ENCODE results near the gene SOWAHA.

Gene SOWAHA

DNA sequence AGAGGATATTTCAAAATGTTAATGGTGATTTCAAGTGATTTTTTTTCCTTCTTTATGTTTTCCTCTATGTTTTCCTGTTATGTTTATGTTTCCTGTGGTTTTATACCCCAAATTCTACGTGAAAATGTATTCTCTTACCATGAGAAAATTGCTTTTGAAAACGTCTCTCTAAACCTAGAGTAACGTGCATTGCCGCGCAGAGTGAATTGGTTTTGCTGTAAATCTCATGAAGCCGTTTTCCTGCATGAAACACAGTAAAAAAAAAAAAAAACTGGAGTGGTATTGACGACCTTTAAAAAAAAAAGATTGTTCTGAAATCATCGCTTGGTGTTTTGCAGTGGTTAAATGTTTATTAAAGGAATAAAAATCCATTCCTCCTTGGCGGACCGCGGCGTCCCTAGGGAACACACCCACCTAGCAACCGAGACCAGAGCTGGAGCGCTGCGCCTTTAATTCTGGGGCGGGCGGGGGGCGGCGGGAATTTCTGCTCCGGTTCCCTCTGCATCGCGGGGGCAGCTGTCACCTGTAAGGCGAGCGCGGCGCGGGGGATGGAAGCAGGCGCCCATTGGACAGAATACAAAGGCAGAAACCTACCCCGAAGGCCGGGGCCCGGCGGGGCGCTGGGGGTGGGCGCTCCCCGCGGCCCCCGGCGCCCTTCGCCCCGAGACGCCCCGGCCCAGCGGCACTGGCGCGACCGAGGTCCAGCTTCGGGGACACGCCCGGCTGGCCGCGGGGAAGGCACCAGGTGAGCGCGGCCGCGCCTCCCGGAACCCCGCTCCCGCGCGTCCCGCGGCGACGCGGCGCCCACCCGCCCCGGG, at the start of gene SOWAHA:
SOWAHA (plus strand) TSS at position 522 of the 818 bp plus-strand sequence. CDS start 320 bp downstream, outside the sequence.
- no peak for DNase-seq

DNA sequence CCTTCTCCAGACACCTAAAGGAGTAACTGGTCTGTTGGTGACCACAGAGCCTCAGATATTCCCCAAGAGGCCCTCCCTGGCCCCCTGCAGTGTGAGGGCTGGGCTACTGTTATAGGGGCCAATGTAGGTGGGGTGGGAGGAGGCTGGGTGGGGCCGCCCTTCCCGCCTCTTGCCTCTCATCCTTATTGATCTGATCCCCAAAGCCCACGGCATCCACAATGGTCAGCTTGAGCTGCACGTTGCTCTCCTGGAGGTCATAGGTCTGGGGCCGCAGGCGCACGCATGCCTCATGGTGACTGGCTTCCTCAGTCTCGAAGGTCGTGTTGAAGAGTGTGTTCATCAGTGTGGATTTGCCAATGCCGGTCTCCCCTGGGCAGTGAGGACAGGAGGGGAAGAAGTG, 49.1 kb upstream of the SOWAHA start:
- no peak for DNase-seq

DNA sequence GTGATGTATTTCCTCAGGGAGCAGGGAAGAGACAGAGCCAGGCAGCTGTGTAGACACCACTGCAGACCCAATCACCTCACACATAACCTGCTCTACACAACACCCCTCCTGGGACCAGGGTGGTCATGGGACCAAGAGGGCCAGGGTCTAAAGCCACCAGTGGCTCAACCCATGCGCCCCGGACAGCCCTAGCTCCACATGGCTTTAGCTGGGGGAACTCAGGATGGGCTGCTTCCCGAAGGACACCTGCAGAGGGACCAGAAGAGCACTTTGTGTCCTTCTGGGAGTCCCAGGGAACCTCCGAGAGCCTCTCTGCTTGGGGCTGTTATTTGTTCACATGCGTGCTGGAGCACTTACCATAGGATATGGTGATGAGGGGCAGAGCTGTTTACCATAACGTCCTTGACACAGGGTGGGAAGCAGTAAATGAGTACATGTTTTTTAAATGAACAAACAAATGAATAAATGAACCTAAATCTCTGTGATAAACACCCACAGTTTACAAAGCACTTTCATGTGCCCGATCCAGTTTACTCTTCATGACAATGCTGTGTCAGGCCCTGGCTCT, 48.3 kb upstream of the SOWAHA start:
- DNase-seq, result no peak

DNA sequence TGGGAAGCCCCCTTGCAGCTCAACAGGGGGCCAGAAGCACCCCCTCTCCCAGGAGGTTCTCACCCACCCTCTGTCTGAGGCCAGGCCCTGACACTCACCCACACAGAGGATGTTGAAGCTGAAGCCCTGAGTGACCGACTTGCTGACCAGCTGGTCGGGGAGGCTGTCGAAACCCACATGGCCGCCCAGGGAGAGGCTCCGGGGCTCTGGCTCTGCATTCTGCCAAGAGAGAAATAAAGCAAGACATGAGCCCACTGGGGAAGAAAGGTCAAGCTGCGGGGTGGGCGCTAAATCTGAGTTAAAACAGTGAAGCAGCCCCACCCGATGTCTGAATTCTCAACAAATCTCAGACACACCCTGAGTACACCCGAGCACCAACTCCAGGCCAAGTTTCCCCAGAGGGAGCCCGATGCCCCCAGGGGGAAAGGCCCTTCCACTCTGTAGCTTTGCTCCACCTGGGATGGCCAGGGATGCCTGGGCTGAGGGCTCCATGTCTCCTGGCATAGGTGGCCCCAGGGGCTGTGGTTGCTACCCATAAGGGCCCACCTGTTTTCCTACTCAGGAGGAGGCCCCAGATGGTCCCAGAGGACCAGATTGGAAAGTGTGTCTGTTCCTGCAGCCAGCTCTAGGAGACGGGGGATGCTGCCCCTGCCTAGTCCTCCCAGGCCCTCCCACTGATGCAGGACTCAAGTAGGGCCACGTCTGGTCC, 47.6 kb upstream of the SOWAHA start:
- DNase-seq, result no peak

DNA sequence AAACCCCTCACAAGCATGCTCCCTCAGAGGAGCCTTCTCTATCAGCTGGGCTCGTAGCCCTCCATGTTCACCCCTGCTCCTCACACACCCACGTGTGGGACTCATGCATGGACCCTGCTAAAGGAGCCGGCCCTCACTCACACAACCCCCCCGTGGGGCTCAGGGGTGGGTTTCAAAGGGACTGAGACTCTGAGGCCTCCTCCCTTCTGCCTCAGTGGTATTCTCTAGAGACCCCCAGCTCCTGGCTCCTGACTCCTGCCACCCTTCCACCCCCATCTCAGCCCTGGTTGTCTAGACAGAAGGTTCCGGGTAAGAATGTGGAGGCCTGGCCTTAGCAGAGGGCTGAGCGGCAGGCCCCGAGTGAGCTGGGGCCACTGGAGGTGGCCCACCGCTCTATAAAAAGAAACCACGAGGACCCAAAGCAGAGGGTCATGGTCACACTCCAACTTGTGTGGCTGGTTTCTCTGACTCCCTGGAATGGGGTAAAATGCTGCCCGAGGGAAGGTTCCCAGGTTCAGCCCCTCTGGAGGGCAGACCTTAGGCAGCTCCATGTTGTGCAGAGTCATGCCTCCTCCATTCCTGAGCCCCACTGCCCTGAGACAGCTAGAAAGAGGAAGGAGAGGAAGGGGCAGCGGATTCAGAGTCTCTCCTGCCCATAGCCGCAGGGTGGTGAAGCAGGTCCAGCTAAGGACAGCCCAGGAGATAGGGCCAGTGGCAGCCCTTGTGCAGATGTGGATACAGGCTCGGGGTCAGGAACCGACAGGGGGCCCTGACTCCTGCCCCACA, 46.9 kb upstream of the SOWAHA start:
- DNase-seq, result no peak

DNA sequence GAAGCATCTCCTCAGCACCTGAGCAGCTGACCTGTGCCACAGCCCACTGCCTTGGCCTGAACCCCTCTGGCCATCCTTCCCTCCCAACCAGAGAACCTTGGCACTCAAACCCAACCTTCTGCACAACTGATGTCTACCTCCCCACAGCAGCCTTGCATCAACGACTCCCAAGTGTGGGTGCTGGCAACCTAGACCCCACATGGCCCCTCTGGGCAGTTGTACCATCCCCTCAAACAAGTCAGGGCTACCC, 46.4 kb upstream of the SOWAHA start:
- DNase-seq, result no peak

DNA sequence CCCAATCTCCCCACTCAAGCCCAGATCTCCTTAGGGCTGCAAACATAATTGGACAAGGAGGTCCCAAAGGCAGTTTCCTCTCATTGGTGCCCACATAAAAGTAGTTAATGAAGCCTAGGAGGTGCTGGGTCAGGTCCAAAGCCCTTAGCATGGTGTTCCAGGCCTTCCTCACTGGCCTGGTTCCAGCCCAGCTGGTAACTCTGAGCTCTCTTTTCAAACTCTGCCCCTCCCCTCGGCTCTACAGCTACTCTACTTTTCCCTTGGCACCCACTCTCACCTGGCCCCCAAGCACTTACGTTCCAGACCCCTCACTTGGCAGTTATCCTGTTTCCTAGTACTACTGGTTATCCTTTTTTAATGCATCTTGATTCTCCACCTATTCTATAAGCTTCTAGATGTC, 46.0 kb upstream of the SOWAHA start:
- DNase-seq, result no peak

DNA sequence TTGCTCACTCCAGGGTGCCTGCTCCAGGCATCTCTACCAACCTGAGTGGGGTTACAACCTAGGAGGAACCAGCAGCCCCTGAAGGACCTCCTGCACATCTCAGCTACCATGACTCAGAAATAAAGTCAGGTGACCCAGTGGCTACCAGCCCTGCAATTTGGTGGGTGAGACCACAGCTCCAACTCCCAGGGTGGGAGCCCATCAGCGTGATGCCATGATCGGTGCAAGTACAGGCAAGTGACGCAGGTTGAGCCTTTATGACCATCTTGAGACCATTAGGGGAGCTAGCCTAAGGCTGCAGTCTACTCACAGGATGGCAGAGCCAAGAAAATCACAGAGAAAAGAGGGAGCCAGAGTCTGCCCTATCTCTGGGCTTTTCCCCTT, 44.6 kb upstream of the SOWAHA start:
- DNase-seq, result no peak

DNA sequence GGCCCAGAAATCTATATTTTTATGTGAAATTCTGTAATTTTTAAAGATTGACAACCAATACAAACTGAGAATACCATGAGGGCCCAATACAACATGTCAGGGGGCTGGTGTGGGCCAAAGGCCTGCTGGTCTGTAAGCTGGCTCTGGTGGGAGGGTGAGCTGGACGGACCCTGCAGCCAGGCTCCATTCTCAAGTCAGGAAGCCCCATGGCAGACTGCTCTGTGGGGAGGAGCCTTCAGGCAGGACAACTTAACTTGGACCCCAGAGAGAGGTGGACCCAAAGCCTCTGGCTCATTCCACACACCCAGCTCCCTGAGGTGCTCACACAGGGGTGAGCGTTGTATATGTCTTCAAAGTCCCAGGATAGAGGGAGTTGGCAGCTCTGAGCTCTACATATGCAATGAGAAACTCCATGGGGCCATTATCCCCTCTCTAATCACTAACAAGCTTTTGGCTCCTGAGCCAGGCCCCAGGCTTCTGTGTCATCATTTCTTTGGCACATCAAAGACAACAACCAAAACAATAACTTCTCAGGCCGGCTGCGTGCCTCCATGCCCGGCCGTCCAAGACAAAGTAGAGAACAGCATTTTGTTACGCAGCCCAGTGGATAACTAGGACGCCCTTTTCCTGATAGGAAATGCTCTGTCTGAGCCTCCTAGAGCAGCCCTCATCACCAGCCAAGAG, 42.5 kb upstream of the SOWAHA start:
- DNase-seq, result no peak

DNA sequence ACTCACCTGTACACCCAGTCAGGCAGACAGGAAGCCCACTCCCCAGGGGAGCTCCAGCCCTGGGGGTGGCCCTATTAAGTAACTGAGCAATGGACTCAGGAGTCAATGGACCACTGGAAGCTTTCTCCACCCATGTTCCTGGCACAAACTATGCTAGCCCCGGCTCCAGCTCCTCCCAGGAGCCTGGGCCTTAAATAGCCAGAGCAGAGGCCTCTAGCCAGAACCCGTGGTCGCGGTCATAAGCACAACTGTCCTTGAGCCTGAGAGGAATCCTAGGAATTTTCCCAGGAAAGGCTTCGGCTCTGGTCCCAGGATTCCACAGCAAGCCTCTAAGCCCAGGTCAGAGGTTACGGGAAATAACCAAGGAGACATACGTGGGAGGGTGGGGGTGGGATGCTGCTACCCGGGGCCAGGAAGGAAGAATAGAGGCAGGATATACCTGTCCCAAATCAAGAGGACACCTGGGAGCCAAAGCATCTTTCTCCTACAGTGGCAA, 41.6 kb upstream of the SOWAHA start:
- no peak for DNase-seq

DNA sequence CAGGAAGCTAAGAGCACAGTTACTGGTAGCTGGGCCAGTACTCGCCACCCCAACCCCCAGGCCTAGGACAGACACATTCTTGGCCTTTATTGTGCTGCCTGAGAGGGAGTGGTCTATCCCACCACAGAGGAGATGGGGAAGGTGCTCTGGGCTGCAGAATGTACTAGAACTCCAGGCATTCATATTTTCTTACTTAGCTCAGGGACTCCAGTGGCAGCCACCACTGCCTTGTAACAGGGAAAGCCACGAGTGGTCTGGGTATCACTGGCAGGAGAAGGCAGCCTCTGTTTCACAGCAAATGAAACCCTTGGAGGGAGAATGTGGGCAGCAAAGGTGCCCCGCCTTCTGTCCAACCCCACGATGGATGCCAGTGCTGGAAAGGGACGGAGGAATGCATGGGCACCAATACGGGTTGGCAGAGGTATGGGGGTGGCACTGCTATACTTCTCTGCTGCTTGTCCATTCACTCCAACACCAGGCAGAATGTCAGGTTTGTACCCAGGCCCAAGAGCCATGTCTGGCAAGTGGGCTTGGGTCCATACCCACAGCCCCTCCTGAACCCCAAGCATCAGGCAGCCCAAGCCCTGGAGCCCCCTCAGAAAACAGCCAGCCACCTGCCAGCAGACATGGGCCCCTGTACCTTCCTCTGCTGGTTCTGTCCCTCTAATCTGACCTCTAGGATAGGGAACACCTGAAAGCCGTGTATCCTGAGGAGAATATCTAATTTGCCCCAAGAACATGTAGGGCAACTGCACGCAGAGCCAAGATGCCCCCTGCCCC, 40.6 kb upstream of the SOWAHA start:
- DNase-seq, result no peak

DNA sequence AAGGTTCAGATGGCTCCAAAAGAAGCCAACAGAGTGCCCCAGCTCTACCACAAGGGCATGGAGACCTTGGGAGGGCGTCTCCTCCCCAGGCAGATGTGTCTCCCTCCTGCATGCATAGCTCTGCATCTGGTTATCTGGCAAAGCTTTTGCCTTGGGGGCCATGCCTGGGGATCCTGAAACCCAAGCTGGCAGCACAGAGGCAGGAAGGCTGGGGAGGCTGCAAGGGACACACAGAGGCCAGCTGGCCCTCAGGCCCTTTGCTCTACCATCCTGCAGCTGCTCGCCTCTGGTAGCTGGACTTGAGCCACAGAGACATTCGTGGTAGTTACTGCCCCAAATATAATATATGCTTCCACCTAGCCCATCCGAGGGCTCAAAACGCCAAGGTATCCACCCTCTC, 40.0 kb upstream of the SOWAHA start:
- DNase-seq, result no peak

DNA sequence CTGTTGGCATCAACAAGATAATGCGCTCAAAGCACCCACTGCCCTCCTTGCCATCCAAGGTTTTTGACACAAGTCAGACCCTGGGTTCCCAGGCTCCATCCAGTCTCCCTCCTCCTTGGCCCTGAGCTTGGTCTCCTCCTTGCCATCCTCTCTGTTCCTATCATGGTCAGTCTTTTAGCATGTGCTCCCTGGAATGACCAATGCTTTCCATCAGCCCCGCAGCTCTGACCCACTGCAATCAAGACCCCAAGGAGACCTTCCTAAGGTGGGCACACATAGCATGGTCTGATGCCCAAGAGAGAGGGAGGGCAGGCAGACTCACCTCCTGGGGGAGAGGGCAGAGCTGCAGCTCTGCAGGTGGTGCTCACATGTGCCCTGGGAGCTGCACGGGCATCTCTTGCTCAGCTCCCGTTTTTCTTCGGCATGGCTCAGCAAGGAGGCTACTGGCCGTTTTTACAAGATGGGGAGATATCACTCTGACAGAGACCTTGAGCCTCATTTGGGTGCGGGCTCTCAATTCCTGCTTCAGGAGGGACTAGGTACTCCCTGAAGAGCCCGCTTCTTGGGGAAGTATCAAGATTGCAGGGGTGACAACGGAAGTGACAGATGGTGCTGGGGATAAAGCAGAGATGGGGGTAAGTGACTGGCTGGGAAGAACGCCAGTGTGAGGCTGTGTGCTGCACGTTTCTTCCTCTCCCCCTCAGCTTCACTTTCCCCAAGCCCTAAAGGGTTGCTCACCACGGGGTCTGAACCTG, 39.3 kb upstream of the SOWAHA start:
- DNase-seq, result no peak

DNA sequence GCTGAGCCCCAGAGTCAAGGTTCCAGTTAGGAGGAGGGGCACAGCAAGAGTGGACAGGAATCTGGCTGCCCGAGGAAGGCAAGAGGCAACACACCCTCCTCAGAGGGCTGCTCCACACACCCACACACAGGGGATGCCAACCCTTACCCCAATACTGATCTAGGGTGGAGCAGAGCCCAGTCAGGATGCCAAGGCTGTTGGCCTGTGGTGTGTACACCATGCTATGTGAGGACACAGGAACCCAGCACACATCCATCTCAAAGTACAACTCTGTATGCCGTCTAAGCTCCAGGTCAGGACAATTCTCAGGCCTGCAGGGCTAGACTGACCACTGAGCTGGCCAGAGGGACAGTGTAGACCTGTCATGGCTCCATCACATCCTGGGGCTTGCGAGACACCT, 38.7 kb upstream of the SOWAHA start:
- DNase-seq, result no peak

DNA sequence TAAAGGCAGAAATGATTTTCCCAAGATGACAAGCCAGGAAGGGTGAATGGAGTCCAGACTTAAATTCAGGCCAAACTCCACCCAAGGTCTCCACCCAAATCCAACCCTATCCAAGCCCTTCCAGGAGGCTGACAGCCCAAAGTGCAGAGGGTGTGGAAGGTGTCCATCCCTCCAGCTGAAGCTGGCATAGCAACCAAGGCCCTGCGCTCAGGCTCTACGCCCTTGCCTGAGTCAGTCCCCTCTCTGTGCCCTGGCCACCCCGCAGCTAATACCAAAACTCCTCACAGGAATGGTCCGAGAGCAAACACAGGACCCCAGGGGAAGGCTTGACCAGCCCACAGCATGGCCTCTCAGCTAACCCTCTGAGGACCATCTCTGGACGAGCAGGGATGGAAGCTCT, 38.2 kb upstream of the SOWAHA start:
- DNase-seq, result no peak

DNA sequence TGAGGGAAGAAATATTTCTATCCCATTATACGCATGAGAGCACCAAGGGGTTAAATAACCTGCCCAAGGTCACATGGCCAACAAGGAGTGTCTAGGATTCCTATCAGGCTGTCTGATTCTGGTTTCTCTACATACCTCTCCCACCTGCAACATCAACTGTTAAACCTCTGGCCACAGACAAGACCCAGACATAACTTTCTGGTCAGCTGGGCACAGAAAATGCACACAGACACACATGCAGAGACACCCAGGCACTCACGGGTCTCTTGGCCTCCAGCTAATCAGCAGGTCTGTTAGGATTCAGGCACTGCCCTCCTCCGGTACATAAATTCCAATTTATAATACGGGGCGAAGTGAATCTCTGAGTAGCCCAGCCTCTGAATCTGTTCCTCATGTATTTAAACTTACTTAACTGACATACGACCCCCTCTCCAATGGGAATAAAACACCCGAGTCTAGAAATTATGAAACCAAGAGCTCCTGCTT, 37.6 kb upstream of the SOWAHA start:
- DNase-seq, result no peak

DNA sequence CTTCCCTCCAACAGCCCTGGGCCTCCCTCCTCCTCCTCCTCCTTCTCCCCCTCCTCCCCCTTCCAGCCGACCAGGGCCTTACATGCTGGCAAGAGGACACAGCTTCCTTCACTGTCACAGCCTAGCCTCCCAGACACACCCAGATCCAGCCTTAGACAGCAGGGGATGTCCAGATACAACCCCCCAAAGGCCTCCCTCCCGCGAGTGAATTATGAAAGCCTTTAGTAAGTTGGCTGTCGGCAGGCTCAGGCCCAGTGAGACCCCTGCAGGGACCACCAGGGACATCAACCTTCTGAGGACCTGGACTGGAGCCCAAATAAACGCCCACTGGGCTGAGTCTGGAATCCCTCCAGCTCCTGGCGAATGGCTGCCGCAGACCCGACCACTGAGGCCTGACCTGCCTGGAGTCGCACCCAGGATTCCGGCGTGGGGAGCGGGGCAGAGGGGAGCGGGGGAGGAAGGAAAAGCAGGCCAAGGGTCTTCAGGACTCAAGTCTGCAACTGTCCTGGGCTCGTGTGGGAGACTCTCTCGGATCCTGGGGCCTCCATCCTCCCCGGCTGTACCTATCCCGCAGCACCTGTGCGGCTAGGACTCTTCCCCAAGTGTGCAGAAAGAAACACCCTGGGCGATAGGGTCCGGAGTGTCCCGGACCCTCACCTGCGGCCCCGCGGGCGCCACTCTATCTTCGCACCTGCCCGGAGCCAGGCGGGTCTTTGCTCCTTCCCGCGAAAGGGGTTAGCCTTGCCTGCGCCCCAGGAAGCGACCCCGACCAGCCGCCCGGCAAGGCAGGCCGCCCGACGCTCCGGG, 36.8 kb upstream of the SOWAHA start:
- DNase-seq, result no peak

DNA sequence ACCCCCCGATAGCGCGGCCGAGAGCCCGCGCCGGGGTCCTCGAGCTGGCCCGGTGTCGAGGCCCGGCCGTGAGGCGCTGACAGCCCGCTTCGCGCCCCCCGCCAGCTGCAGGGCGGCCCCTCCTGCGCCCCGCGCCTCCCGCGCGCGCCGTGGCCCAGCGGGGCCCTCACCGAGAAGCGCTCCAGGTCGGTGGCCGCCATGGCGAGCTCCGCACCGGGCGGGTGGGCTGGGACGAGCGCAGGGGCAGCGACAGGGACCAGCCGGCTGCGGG, 36.2 kb upstream of the SOWAHA start:
- no peak for DNase-seq

DNA sequence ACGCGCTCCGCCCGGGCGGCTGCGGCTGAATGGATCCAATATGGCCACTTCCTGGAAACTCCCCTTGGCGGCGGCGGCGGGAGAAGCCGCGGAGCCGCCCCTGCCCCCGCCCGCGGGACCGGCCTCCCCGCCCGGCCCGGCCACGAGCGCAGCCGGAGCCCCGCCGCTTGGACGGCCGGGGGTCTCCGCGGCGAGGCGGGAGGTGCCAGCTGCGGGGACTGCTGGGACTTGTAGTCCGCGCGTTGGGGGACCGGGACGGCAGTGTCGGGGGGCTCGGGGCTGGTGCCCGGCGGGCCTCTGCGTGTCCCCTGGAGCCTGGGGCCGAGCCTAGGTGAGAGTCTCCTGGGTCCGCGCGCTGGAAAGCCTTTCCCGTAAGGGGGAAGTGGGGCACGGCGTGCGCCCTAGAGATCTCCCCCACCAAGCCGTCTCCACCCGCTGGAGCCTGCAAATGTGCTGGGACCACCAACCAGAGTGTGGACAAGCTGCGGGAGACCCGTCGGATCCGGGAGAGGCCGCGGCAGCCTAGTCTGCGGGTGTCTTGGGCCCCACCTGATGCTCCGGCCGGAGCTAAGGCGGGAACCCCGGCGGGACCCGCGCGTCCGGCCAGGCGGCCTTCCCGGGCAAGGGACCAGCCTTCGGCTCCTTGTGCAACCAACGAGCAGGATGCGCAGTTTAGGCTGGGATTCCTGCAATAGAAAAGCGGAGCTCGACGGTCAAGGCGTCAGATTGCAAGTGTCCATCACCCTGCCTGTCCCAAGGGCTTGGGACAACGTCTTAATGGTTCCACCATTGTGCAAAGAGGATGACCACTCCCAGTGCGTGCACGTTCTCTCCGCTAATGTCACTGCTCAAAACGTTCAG, 35.7 kb upstream of the SOWAHA start, which contains the start of gene SEPTIN8:
SEPTIN8 (minus strand) TSS at position 31 of the 861 bp plus-strand sequence. CDS start 102 bp downstream, outside the sequence.
- no peak for DNase-seq
